HepG2 (cell line): Measurements from ENCODE around the gene JMJD6. TPM values are rescaled to one million over a fixed set of nuclear protein-coding genes. Genes with fewer than 3 reads are reported as not detected.

ENCODE experiments used
- BORCS8-MEF2B ChIP-seq: sonication (generic); formaldehyde crosslinking; IDR thresholded peaks from 2 replicates; pipeline ENCODE4 v1.8.0; 2022; ENCODE audit warnings: mild to moderate bottlenecking, missing genetic modification reagents
- IRF2 ChIP-seq: IDR thresholded peaks from 2 replicates; pipeline ENCODE4 v1.6.1; 2018; ENCODE audit warnings: missing genetic modification reagents, missing compliant biosample characterization
- ISX ChIP-seq: sonication (generic); formaldehyde crosslinking; conservative IDR thresholded peaks from 2 replicates; pipeline ENCODE4 v1.5.0; 2020; ENCODE audit warnings: missing genetic modification reagents
- PLRG1 ChIP-seq: fragments of 450-650 bp; conservative IDR thresholded peaks from 2 replicates; pipeline ENCODE4 v1.6.1; 2016
- TOPORS ChIP-seq: sonication (generic); formaldehyde crosslinking; IDR thresholded peaks from 2 replicates; pipeline ENCODE4 v1.8.0; 2023; ENCODE audit warnings: mild to moderate bottlenecking, missing genetic modification reagents
- U2AF2 ChIP-seq: fragments of 200-400 bp; formaldehyde crosslinking; IDR thresholded peaks from 2 replicates; pipeline ENCODE4 v1.6.1; 2017; ENCODE audit warnings: low read depth, mild to moderate bottlenecking, low read length
- ZMAT3 ChIP-seq: sonication (generic); formaldehyde crosslinking; conservative IDR thresholded peaks from 2 replicates; pipeline ENCODE4 v1.7.0; 2021; ENCODE audit warnings: missing genetic modification reagents
- ZNF441 ChIP-seq: sonication (generic); formaldehyde crosslinking; IDR thresholded peaks from 2 replicates; pipeline ENCODE4 v1.7.0; 2021; ENCODE audit warnings: missing genetic modification reagents, borderline replicate concordance
- ZNF605 ChIP-seq: sonication (generic); formaldehyde crosslinking; IDR thresholded peaks from 2 replicates; pipeline ENCODE4 v1.8.0; 2022; ENCODE audit warnings: mild to moderate bottlenecking, missing genetic modification reagents
- polyA plus RNA-seq, 8 experiments: library from polyadenylated mRNA; depleted of rRNA in 3 of 8; stranded (reverse) in 7 of 8; unstranded in 1 of 8; fragments of >200 nt; fragmentation: Illumina TruSeq in 4 of 8; extraction: Trizol in 4 of 8; gene quantifications; 2 replicates each; pipeline versions ENCODE4 v1.2.1 to v1.2.3, GENCODE V29; 2011 to 2016; ENCODE audit warnings: low read depth in 4 of 8, missing spikeins in 1 of 8, mixed read lengths in 1 of 8; ENCODE audit not compliant: insufficient read depth in 1 of 8
- total RNA-seq, 5 experiments: library from RNA; depleted of rRNA; stranded (reverse); fragments of >200 nt; fragmentation: Illumina TruSeq; extraction: Trizol; gene quantifications; 2 replicates each; pipeline ENCODE4 v1.2.3, GENCODE V29; 2016; ENCODE audit warnings: low read depth in 1 of 5
- TF ChIP-seq, protein P1 (sequence below): sonication (generic); formaldehyde crosslinking; IDR thresholded peaks from 2 replicates; pipeline ENCODE4 v1.4.0; 2020; ENCODE audit warnings: mild to moderate bottlenecking, missing genetic modification reagents
- TF ChIP-seq, protein P2 (sequence below): sonication (generic); formaldehyde crosslinking; IDR thresholded peaks from 2 replicates; pipeline ENCODE4 v1.8.1; 2023; ENCODE audit warnings: mild to moderate bottlenecking, missing genetic modification reagents
- TF ChIP-seq, protein P3 (sequence below): sonication (generic); formaldehyde crosslinking; IDR thresholded peaks from 2 replicates; pipeline ENCODE4 v1.9.0; 2022; ENCODE audit warnings: missing genetic modification reagents, mild to moderate bottlenecking, borderline replicate concordance
- TF ChIP-seq, protein P4 (sequence below): sonication (generic); formaldehyde crosslinking; IDR thresholded peaks from 2 replicates; pipeline ENCODE4 v1.8.0; 2022; ENCODE audit warnings: missing genetic modification reagents, mild to moderate bottlenecking, inconsistent platforms, borderline replicate concordance
- TF ChIP-seq, protein P5 (sequence below): sonication (generic); formaldehyde crosslinking; IDR thresholded peaks from 2 replicates; pipeline ENCODE4 v1.5.0; 2020; ENCODE audit warnings: mild to moderate bottlenecking, missing genetic modification reagents, borderline replicate concordance

The JMJD6 gene
- total and polyA plus RNA-seq, 2 of the 13 experiments (the other 11 are each of a cell fraction or from before 2014, with no cell fraction given), result 33.6 to 41.0 TPM

DNA sequence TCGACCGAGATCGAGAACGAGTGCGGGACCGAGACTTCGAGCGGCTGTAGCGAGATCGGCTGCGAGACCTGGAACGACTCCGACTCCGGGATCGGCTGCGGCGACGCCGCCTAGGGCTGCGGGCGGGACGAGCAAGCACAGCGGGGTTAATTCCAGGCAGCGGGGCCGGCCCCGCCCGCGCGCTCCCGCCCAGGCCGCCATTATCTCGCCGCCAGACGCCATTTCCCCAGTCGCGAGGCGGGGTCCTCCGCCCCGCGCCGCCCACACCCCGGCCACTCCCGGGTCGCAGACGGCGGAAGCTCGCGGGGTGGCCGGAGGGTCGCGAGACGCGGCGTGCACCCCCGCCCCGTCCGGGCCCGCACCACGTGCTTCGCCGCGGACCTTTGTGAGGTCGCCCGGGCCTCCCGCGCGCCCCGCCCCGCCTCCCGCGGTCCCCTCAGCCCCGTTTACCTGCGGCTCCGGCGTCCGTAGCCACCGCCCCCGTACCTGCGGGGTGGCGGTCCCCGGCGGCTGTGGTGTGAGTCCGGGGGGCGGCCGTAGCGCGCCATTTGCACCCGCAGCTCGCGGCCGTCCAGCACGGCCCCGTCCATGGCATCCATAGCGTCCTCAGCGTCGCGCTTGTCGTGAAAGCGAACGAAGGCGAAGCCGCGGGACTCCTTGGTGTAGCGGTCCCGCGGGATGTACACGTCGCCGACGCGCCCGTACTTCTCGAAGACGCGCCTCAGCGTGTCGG is 10.1 kb upstream of the JMJD6 start (continued):
- TF ChIP-seq, protein P1, sequence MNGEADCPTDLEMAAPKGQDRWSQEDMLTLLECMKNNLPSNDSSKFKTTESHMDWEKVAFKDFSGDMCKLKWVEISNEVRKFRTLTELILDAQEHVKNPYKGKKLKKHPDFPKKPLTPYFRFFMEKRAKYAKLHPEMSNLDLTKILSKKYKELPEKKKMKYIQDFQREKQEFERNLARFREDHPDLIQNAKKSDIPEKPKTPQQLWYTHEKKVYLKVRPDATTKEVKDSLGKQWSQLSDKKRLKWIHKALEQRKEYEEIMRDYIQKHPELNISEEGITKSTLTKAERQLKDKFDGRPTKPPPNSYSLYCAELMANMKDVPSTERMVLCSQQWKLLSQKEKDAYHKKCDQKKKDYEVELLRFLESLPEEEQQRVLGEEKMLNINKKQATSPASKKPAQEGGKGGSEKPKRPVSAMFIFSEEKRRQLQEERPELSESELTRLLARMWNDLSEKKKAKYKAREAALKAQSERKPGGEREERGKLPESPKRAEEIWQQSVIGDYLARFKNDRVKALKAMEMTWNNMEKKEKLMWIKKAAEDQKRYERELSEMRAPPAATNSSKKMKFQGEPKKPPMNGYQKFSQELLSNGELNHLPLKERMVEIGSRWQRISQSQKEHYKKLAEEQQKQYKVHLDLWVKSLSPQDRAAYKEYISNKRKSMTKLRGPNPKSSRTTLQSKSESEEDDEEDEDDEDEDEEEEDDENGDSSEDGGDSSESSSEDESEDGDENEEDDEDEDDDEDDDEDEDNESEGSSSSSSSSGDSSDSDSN (CRISPR knock-in tag), result peak; percentile 67; the same call in 1 of the 2 replicates
- TF ChIP-seq, protein P2, sequence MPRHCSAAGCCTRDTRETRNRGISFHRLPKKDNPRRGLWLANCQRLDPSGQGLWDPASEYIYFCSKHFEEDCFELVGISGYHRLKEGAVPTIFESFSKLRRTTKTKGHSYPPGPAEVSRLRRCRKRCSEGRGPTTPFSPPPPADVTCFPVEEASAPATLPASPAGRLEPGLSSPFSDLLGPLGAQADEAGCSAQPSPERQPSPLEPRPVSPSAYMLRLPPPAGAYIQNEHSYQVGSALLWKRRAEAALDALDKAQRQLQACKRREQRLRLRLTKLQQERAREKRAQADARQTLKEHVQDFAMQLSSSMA, result 0 out of 2 replicates have a peak, but pooled peaks have one; percentile 53
- TF ChIP-seq, protein P3, sequence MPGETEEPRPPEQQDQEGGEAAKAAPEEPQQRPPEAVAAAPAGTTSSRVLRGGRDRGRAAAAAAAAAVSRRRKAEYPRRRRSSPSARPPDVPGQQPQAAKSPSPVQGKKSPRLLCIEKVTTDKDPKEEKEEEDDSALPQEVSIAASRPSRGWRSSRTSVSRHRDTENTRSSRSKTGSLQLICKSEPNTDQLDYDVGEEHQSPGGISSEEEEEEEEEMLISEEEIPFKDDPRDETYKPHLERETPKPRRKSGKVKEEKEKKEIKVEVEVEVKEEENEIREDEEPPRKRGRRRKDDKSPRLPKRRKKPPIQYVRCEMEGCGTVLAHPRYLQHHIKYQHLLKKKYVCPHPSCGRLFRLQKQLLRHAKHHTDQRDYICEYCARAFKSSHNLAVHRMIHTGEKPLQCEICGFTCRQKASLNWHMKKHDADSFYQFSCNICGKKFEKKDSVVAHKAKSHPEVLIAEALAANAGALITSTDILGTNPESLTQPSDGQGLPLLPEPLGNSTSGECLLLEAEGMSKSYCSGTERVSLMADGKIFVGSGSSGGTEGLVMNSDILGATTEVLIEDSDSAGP (CRISPR knock-in tag), result 0 out of 2 replicates have a peak, but pooled peaks have one; percentile 2
- peak; percentile 68; the same call in 1 of the 2 replicates for TF ChIP-seq ZNF605
- peak; percentile 84; the same call in 1 of the 2 replicates for TF ChIP-seq ZNF441 (CRISPR knock-in tag)
- TF ChIP-seq, protein P4, sequence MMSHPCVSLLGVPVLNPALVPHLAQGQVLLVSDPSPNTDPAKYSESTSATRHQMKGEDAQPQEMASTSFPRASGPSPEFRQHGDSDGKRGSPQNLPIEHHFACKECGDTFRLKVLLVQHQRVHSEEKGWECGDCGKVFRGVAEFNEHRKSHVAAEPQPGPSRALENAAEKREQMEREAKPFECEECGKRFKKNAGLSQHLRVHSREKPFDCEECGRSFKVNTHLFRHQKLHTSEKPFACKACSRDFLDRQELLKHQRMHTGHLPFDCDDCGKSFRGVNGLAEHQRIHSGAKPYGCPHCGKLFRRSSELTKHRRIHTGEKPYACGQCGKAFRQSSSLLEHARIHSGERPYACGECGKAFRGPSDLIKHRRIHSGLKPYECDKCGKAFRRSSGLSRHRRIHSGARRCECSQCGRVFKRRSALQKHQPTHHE (CRISPR knock-in tag), result no peak; the same call in 1 of the 2 replicates
- TF ChIP-seq, protein P5, sequence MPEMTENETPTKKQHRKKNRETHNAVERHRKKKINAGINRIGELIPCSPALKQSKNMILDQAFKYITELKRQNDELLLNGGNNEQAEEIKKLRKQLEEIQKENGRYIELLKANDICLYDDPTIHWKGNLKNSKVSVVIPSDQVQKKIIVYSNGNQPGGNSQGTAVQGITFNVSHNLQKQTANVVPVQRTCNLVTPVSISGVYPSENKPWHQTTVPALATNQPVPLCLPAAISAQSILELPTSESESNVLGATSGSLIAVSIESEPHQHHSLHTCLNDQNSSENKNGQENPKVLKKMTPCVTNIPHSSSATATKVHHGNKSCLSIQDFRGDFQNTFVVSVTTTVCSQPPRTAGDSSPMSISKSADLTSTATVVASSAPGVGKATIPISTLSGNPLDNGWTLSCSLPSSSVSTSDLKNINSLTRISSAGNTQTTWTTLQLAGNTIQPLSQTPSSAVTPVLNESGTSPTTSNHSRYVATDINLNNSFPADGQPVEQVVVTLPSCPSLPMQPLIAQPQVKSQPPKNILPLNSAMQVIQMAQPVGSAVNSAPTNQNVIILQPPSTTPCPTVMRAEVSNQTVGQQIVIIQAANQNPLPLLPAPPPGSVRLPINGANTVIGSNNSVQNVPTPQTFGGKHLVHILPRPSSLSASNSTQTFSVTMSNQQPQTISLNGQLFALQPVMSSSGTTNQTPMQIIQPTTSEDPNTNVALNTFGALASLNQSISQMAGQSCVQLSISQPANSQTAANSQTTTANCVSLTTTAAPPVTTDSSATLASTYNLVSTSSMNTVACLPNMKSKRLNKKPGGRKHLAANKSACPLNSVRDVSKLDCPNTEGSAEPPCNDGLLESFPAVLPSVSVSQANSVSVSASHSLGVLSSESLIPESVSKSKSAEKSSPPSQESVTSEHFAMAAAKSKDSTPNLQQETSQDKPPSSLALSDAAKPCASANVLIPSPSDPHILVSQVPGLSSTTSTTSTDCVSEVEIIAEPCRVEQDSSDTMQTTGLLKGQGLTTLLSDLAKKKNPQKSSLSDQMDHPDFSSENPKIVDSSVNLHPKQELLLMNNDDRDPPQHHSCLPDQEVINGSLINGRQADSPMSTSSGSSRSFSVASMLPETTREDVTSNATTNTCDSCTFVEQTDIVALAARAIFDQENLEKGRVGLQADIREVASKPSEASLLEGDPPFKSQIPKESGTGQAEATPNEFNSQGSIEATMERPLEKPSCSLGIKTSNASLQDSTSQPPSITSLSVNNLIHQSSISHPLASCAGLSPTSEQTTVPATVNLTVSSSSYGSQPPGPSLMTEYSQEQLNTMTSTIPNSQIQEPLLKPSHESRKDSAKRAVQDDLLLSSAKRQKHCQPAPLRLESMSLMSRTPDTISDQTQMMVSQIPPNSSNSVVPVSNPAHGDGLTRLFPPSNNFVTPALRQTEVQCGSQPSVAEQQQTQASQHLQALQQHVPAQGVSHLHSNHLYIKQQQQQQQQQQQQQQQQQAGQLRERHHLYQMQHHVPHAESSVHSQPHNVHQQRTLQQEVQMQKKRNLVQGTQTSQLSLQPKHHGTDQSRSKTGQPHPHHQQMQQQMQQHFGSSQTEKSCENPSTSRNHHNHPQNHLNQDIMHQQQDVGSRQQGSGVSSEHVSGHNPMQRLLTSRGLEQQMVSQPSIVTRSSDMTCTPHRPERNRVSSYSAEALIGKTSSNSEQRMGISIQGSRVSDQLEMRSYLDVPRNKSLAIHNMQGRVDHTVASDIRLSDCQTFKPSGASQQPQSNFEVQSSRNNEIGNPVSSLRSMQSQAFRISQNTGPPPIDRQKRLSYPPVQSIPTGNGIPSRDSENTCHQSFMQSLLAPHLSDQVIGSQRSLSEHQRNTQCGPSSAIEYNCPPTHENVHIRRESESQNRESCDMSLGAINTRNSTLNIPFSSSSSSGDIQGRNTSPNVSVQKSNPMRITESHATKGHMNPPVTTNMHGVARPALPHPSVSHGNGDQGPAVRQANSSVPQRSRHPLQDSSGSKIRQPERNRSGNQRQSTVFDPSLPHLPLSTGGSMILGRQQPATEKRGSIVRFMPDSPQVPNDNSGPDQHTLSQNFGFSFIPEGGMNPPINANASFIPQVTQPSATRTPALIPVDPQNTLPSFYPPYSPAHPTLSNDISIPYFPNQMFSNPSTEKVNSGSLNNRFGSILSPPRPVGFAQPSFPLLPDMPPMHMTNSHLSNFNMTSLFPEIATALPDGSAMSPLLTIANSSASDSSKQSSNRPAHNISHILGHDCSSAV (CRISPR knock-in tag), result no peak
- no peak for TF ChIP-seq PLRG1
- TF ChIP-seq BORCS8-MEF2B (CRISPR knock-in tag), result peak; percentile 77
- 0 out of 2 replicates have a peak, but pooled peaks have one; percentile 12 for TF ChIP-seq U2AF2
- TF ChIP-seq ZMAT3 (CRISPR knock-in tag), result peak; percentile 57; the same call in 1 of the 2 replicates
- TF ChIP-seq IRF2 (CRISPR knock-in tag), result peak; percentile 23; the same call in 1 of the 2 replicates
- TF ChIP-seq ISX (CRISPR knock-in tag), result peak; percentile 78
- TF ChIP-seq TOPORS (CRISPR knock-in tag), result no peak
